A549 (cell line): ENCODE measurements around the gene DUOX2. TPM values are rescaled to one million over a fixed set of nuclear protein-coding genes. Genes with fewer than 3 reads are reported as not detected.
"Not testable (repeated sequence)": the region's sequence is repeated elsewhere in the genome, so short reads cannot be mapped to it uniquely, and the experiment has no call there.

ENCODE experiments used
- ATAC-seq, 2 experiments: fragments of 200-7000 bp in 1 of 2; fragments of >200 bp in 1 of 2; cut with Nextera tagmentation in 1 of 2; cut with Tn5 transposase in 1 of 2; 3 replicates each; pipeline versions ENCODE4 v1.8.0 to v1.9.1; 2018 to 2020; ENCODE audit warnings: mild to moderate bottlenecking in 1 of 2, moderate library complexity in 1 of 2
- CTCF ChIA-PET: fragments of 300-600 bp; sonication (Branson Sonifier 250); formaldehyde crosslinking; extraction: SDS; loops from one replicate; lab custom pipeline; 2021; ENCODE audit warnings: antibody characterized with exemption, inconsistent platforms; lab: Yijun Ruan, JAX
- POLR2A ChIA-PET: fragments of 350-600 bp; formaldehyde crosslinking; extraction: SDS; loops from one replicate; lab custom pipeline; 2021; ENCODE audit warnings: antibody characterized with exemption, inconsistent platforms; lab: Yijun Ruan, JAX
- DNase-seq, 2 experiments: peaks; one replicate each; pipeline versions ENCODE4 v3.0.0 to v3.0.0-alpha.2; 2011 to 2016; ENCODE audit warnings: low read depth in 1 of 2, low spot score in 1 of 2
- FAIRE-seq: peaks from 2 replicates; lab custom pipeline; 2011; peaks lifted over from hg19 to GRCh38; lab: Jason Lieb, UNC
- H3K27ac ChIP-seq, 2 experiments: fragments of >200 bp; sonication (Bioruptor Twin); formaldehyde crosslinking; 3 replicates each; pipeline ENCODE4 v1.5.1; 2016 to 2017
- H3K4me1 ChIP-seq: fragments of >200 bp; sonication (Bioruptor Twin); formaldehyde crosslinking; 3 replicates; pipeline ENCODE4 v1.6.1; 2016
- H3K4me2 ChIP-seq: fragments of >200 bp; sonication (Bioruptor Twin); formaldehyde crosslinking; 3 replicates; pipeline ENCODE4 v1.6.1; 2016
- H3K4me3 ChIP-seq: fragments of >200 bp; sonication (Bioruptor Twin); formaldehyde crosslinking; 3 replicates; pipeline ENCODE4 v1.5.1; 2016
- H3K9me3 ChIP-seq: fragments of >200 bp; sonication (Bioruptor Twin); formaldehyde crosslinking; 3 replicates; pipeline ENCODE4 v1.6.1; 2016
- BCL3 ChIP-seq: fragments of >200 bp; sonication (Bioruptor Twin); formaldehyde crosslinking; IDR thresholded peaks from 3 replicates; pipeline ENCODE4 v1.6.1; 2016
- BHLHE40 ChIP-seq: IDR thresholded peaks from 2 replicates; pipeline ENCODE4 v1.6.1; 2012; ENCODE audit warnings: low read depth, low read length, inconsistent platforms
- CEBPB ChIP-seq, 2 experiments: fragments of >200 bp in 1 of 2; sonication (Bioruptor Twin) in 1 of 2; formaldehyde crosslinking in 1 of 2; IDR thresholded peaks; 2 replicates each; pipeline ENCODE4 v1.6.1; 2012 to 2016
- CHD2 ChIP-seq: fragments of 150-350 bp; IDR thresholded peaks from 2 replicates; pipeline ENCODE4 v1.6.1; 2014; ENCODE audit warnings: low read length; ENCODE audit not compliant: partially characterized antibody
- FOXS1 ChIP-seq: fragments of 250-450 bp; sonication (Bioruptor Pico); IDR thresholded peaks from 2 replicates; pipeline ENCODE4 v1.5.0; 2020; ENCODE audit warnings: mild to moderate bottlenecking, moderate library complexity
- HEYL ChIP-seq: fragments of 250-450 bp; sonication (Bioruptor Pico); IDR thresholded peaks from 2 replicates; pipeline ENCODE4 v1.8.0; 2021; ENCODE audit warnings: mild to moderate bottlenecking, moderate library complexity
- HMGXB4 ChIP-seq: fragments of 250-450 bp; sonication (Bioruptor Pico); IDR thresholded peaks from 2 replicates; pipeline ENCODE4 v1.5.0; 2021; ENCODE audit warnings: mild to moderate bottlenecking, moderate library complexity, borderline replicate concordance
- HOXB13 ChIP-seq: fragments of 250-450 bp; sonication (Bioruptor Pico); IDR thresholded peaks from 2 replicates; pipeline ENCODE4 v1.5.0; 2020; ENCODE audit warnings: low read depth, mild to moderate bottlenecking, moderate library complexity
- HOXB5 ChIP-seq: fragments of 250-450 bp; sonication (Bioruptor Pico); IDR thresholded peaks from 2 replicates; pipeline ENCODE4 v1.5.0; 2020; ENCODE audit warnings: mild to moderate bottlenecking, moderate library complexity
- JUNB ChIP-seq: fragments of >200 bp; sonication (Bioruptor Twin); formaldehyde crosslinking; IDR thresholded peaks from 2 replicates; pipeline ENCODE4 v1.6.1; 2016
- NPAS2 ChIP-seq: fragments of 250-450 bp; sonication (Bioruptor Pico); IDR thresholded peaks from 2 replicates; pipeline ENCODE4 v1.8.0; 2022; ENCODE audit warnings: mild to moderate bottlenecking, moderate library complexity, borderline replicate concordance
- PHF8 ChIP-seq: fragments of 200-600 bp; sonication (generic); IDR thresholded peaks from 2 replicates; pipeline ENCODE4 v1.6.1; 2016; ENCODE audit warnings: low read depth, mild to moderate bottlenecking, antibody characterized with exemption, moderate library complexity, borderline replicate concordance
- RAD21 ChIP-seq, 2 experiments: fragments of >200 bp in 1 of 2; sonication (Bioruptor Twin) in 1 of 2; formaldehyde crosslinking in 1 of 2; IDR thresholded peaks in 1 of 2; conservative IDR thresholded peaks in 1 of 2; 2 replicates in 1 of 2; 3 replicates in 1 of 2; pipeline ENCODE4 v1.6.1; 2012 to 2018; ENCODE audit warnings: inconsistent platforms in 1 of 2
- RNF2 ChIP-seq: fragments of 200-600 bp; sonication (generic); IDR thresholded peaks from 2 replicates; pipeline ENCODE4 v1.6.1; 2016; ENCODE audit warnings: low read depth, mild to moderate bottlenecking, antibody characterized with exemption, moderate library complexity, borderline replicate concordance
- TP53 ChIP-seq: fragments of 250-450 bp; sonication (Bioruptor Pico); IDR thresholded peaks from 2 replicates; pipeline ENCODE4 v1.5.0; 2021; ENCODE audit warnings: mild to moderate bottlenecking, moderate library complexity
- WGBS: methylation state at CpG from one replicate; pipeline ENCODE4 v1.1.6; 2017; ENCODE audit errors: missing lambda C conversion rate; 5-methylcytosine and 5-hydroxymethylcytosine counted together
- polyA plus RNA-seq, 4 experiments: library from polyadenylated mRNA; depleted of rRNA in 3 of 4; stranded (reverse); fragments of >200 nt; fragmentation: RNase III in 1 of 4; extraction: RNeasy Plus Mini Kit Qiagen cat#74134 plus additional on column Dnase treatment in 1 of 4; gene quantifications; 2 replicates in 3 of 4; 3 replicates in 1 of 4; pipeline ENCODE4 v1.2.3, GENCODE V29; 2011 to 2017
- TF ChIP-seq, protein P1 (sequence below): fragments of 450-650 bp; IDR thresholded peaks from 2 replicates; pipeline ENCODE4 v1.6.1; 2014; ENCODE audit warnings: antibody characterized with exemption

DUOX2 gene
- polyA plus RNA-seq, 2 of the 4 experiments (the other 2 are of a cell fraction), result 0.05 to 0.06 TPM

- ATAC-seq, CTCF ChIA-PET, POLR2A ChIA-PET, H3K4me3 ChIP-seq, DNase-seq, H3K4me1 ChIP-seq, H3K9me3 ChIP-seq, H3K27ac ChIP-seq, FAIRE-seq, H3K4me2 ChIP-seq: not testable (repeated sequence)
- WGBS, result 77% methylated on average over 5 of the region's 5 CpGs
These were observed 34.8 kb downstream of the DUOX2 start for GRCh38 chr15:45079201-45079600.

GRCh38 chr15:45077391-45077790 is 36.6 kb downstream of the DUOX2 start:
- H3K4me2 ChIP-seq, ATAC-seq, CTCF ChIA-PET, H3K4me1 ChIP-seq, POLR2A ChIA-PET, H3K27ac ChIP-seq, DNase-seq, FAIRE-seq, H3K4me3 ChIP-seq, H3K9me3 ChIP-seq: not testable (repeated sequence)
- 94% methylated on average over 2 of the region's 2 CpGs for WGBS

- H3K27ac ChIP-seq, CTCF ChIA-PET, H3K9me3 ChIP-seq, H3K4me3 ChIP-seq, ATAC-seq, FAIRE-seq, DNase-seq, H3K4me2 ChIP-seq, POLR2A ChIA-PET, H3K4me1 ChIP-seq: not testable (repeated sequence)
- WGBS, result 100% methylated on average over 1 of the region's 9 CpGs
These were observed 38.3 kb downstream of the DUOX2 start for GRCh38 chr15:45075440-45076320.

DNA sequence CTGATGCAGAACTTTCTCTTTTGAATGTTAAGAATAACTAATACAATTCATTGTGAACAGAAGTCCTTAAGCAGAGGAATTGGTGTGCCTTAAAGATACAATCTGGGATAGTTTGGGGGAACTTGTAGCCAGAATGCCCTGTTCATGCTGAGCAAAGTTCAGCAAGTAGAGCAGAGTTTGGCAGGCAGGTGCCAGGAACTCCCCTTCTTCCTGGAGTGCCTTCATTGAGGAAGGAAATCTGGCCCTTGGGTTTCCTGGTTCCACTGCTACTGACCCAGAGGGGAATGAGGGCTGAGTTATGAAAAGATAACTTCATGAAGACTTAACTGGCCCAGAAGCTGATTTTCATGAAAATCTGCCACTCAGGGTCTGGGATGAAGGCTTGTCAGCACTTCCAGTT is 40.4 kb downstream of the DUOX2 start:
- DNase-seq, CTCF ChIA-PET, ATAC-seq, H3K4me3 ChIP-seq, POLR2A ChIA-PET, FAIRE-seq, H3K27ac ChIP-seq, H3K9me3 ChIP-seq, H3K4me1 ChIP-seq, H3K4me2 ChIP-seq: not testable (repeated sequence)

- H3K4me2 ChIP-seq, H3K4me1 ChIP-seq, FAIRE-seq, POLR2A ChIA-PET, ATAC-seq, DNase-seq, H3K4me3 ChIP-seq, H3K9me3 ChIP-seq, H3K27ac ChIP-seq: not testable (repeated sequence)
- CTCF ChIA-PET, result interaction anchor here (0.9 kb wide), 1 partner anchor 48 kb away, joined by 3 read pairs; no protein-coding TSS in a partner anchor
- 96% methylated on average over 4 of the region's 6 CpGs for WGBS
These were observed 44.0 kb downstream of the DUOX2 start for GRCh38 chr15:45069942-45070360.

DNA sequence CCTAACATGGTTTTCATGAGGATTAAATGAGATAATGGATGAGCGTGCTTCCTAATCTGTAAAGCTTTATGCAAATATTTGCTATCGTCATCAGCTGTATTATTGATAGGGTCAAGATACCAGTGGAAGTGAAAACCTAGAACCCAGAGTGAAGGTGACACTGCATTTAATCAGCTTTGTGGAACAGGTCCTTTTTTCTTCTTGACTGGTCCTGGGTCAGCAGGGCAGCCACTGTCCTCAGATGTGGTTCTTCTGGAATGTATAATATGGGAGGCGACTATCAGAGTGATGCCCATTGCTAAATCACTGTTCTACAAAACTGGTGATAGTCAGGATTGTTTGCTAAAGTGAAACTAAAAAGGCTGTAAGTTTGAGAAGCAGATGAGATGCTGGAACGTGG is 49.6 kb downstream of the DUOX2 start:
- FAIRE-seq (no peak), ATAC-seq (no peak), DNase-seq (no peak)
- WGBS, result 95% methylated on average over 4 of the region's 4 CpGs
- no peaks in the 10 kb centered on the region for H3K9me3 ChIP-seq
- no peak overlapping the region for H3K4me3 ChIP-seq
- H3K27ac ChIP-seq, result no peak overlapping the region
- H3K4me2 ChIP-seq, result no peak overlapping the region
- CTCF ChIA-PET, result no interaction called here
- POLR2A ChIA-PET, result no interaction called here
- H3K4me1 ChIP-seq, result no peaks in the 10 kb centered on the region
- TF ChIP-seq RAD21 (conservative IDR thresholded peaks at IDR 0.05 in 1 of 2, IDR thresholded peaks at IDR 0.05 in 1 of 2) (no peak), TP53 (CRISPR knock-in tag) (no peak), HMGXB4 (CRISPR knock-in tag) (no peak), BHLHE40 (no peak), RNF2 (no peak), HOXB5 (no peak), JUNB (no peak), CEBPB (IDR thresholded peaks at IDR 0.05) (no peak), HEYL (CRISPR knock-in tag) (no peak), PHF8 (no peak), NPAS2 (CRISPR knock-in tag) (no peak), CHD2 (no peak), BCL3 (no peak), HOXB13 (no peak), FOXS1 (CRISPR knock-in tag) (no peak)
- TF ChIP-seq, protein P1, sequence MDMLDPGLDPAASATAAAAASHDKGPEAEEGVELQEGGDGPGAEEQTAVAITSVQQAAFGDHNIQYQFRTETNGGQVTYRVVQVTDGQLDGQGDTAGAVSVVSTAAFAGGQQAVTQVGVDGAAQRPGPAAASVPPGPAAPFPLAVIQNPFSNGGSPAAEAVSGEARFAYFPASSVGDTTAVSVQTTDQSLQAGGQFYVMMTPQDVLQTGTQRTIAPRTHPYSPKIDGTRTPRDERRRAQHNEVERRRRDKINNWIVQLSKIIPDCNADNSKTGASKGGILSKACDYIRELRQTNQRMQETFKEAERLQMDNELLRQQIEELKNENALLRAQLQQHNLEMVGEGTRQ, result no peak
